Activated T-helper 9 cell treated with anti-CD3 and anti-CD28 coated beads, Interleukin-2, amount 50 U/mL, for 16 hours (primary cell): ENCODE results near the gene KCNK1.
"Not testable (repeated sequence)": the region's sequence is repeated elsewhere in the genome, so short reads cannot be mapped to it uniquely, and the experiment has no call there.

Source experiments
- DNase-seq: peaks from one replicate; pipeline ENCODE4 v3.0.0-alpha.2; 2020; ENCODE audit warnings: low read depth

The KCNK1 gene

DNA sequence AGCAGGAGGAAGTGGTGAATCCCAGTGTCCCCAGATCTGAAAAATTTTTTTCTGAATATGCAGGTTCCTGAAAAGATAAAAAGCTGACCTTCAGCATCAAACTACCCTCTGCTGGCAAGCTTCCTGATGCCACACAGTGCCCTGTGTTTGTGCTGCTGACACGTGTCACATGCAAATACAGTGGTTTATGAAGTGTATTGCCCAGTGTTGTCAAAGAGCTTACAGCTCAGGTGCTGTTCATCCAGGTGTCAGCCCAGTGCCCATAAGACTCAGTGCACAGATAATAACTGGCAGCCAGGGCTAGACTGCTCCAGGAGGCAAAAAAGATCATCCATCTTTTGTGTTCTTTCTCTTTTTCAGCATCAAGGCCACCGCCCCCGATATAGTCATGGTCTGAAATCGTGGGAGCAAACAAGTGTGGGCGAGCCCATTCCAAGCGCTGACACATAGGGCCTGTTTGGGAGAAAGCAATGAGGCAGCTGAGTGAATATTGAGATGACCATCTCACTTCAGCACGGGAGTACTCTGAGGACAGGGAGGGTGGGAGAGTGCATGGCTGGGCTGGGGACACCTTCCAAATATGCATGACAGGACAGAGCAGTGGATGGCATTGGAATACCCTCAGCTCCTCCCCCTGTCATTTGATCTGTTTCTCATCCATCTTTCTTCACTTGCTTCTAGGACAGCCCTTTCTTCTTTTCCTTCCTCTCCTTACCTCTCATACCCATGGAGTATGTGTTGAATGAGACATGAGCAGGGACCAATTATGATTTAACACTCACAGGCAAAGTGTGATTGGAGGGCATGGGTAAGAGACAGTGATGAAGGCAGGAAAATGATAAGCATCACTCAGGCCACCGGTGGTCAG, 6.4 kb upstream of the KCNK1 start:
- DNase-seq, result no peak

- DNase-seq, result no peak
Measured at GRCh38 chr1:233608988-233609387, 4.9 kb upstream of the KCNK1 start.

DNA sequence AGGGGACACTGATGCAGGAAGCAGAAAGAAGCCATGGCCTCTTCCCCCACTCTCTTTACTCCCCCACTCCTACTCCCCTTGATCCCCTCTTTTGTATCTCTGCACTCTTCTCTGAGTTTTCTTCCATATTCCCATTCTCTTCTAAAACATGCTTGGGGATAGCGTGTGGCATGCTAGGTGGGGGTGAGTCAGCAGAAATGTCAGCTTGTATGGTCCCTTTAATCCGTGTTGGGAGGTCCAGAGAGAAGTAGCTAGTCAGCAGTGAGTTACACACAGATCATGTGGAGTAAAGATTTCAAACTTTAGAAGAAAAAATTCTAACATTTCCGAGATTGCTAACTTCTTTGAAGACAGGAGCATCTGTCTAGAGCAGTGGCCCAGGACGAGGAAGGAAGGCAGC, 4.0 kb upstream of the KCNK1 start:
- DNase-seq, result no peak

- DNase-seq, result no peak
Measured at GRCh38 chr1:233610628-233611027, 3.3 kb upstream of the KCNK1 start.

GRCh38 chr1:233611363-233611762, 2.5 kb upstream of the KCNK1 start:
- DNase-seq, result not testable (repeated sequence)

- DNase-seq, result no peak
Measured at GRCh38 chr1:233614173-233614742, 352 bp downstream of the KCNK1 start.

DNA sequence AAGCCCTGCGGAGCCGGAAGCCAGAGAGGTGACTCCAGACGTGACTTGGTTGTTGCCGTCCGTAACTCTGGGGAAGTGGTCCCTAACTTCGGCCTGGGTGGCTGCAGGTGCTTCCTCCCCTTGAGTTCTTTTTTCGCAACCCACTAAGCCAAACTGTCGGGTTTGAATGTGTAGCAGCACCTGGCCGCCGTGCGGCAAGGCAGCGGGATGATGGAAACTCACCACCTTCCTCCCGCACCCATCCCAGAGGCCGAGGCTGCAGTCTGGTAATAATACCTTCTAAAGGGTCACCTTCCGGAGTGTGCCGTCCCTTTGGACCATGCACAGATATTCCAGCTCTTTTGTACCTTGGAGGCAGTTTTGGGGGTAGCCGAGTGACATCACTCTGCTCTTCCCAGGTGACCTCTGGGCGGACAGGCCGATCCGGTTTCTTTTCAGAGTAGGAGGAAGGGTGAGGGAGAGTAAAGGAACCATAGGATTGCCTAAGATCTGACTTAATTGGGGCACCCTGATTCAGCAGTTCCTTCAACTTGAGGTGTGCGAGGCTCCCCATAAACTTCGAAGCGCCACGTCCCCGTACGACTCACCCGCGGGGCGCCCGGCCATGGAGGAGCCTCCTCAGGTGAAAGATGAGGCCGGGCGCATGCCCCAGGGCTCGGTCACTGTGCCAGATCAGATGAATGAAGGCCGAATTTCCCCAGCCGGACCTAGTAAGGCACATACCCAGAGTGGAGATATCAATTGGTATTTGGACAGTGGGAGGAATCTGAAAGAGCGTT, 1.0 kb downstream of the KCNK1 start:
- no peak for DNase-seq

GRCh38 chr1:233615571-233615970, 1.7 kb downstream of the KCNK1 start:
- DNase-seq, result no peak

DNA sequence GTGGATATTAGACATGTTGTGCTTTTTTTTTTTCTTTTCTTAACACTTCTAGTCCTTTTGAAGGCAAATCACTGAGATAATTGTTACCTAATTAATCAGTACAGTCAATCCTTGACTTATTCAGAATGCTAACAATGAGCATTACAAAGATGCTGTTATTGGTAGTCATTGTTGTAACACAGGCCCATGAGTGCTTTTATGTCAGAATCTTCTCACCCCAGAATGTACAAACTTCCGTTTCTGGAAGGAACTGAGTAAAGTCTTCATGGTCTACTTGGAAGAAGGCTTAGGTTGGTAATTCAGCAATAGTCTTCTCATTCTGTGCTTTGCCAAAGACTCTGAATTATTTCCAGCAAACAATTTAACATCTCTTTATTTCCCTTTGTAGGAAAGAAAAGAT, 3.1 kb downstream of the KCNK1 start:
- DNase-seq, result no peak

DNA sequence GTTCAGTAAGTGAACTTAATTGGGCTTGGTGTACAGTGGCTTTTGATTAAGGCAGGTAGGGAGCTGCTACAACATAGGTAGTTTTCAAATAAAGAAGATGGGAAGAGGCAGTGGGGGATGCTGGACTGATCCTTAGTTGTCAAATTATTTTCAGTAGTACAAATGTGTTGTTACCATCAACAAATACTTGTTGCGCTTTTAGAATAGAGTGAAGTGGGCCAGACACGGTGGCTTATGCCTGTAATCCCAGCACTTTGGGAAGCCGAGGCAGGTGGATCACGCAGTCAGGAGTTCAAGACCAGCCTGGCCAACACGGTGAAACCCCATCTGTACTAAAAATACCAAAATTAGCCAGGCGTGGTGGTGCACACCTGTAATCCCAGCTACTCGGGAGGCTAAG, 5.5 kb downstream of the KCNK1 start:
- DNase-seq, result not testable (repeated sequence)

DNA sequence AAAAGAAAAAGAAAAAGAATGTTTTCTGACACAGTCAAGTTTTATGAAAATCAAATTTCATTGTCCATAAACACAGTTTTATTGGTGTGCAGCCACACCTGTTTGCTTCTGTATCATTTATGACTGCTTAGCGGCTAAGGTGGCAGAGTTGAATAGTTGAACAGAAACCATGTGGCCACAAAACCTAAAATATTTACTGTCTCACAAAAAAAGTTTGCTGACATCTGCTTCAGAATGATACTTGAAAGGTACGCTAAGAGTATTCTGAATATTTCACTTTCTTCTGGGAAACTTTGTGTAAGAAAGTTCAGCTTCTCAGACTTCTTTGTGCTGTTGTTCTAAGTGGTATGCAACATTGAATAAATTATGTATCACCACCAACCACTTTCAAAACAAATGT, 6.2 kb downstream of the KCNK1 start:
- no peak for DNase-seq

GRCh38 chr1:233621923-233622322, 8.0 kb downstream of the KCNK1 start:
- no peak for DNase-seq

DNA sequence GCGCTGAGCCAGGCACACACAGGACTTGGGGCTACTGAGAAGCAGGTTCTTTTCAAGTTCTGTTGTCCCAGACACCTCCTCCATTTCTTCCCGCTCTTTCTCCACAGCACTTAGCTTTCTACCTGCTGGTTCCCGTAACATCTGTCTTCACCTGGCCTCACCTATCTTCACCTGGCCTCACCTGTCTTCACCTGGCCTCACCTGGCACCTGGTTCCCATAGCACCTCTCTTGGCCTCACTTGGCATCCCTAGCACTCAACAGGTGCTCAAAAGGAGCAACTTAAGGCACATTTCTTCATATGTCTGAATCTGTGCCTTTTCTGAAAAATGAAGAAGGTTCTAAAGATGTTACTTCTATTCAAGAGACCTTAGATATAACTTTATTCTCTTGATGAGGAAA, 10.4 kb downstream of the KCNK1 start:
- no peak for DNase-seq

- no peak for DNase-seq
Measured at GRCh38 chr1:233625087-233625486, 11.2 kb downstream of the KCNK1 start.

DNA sequence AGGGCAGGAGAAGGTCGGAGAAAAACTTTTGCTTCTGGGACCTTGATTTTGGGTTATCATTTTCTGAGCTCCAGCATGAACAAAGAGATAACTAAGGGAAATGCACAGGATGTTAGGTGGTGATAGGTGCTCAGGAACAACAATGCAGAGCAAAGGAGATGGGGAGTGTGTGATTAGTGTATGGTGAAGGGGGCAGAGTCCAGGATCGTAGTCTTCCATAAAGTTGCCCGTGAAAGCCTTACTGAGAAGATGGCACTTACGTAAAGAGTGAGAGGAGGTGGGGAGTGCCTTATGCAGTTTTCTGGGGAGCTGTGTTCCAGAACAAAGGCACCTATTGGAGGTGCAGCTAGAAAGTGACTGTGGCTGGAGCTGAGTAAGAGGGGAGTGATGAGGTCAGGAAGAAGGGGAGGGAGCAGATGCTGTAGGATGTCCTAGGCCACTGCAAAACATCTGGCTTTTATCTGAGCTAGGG, 11.6 kb downstream of the KCNK1 start:
- DNase-seq, result no peak

DNA sequence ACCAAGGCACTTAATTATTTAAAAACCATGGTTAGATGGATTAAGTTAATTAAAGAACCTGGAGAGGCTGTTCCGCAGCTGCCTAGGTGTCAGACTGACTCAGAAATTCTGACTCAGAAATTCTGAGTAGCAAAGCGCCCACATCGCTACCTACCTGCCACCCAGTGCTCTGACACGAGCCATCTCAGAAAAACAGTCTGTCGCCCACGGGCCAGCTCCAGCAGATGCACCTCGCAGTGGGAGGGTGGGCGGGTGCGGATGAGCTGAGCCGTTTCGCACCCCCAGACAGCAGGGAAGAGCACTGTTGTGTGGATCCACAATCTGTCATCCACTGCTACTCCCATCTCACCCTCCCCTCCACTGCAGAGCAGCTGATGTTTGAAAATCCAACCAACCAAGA, 13.5 kb downstream of the KCNK1 start:
- DNase-seq, result peak; percentile 9

DNA sequence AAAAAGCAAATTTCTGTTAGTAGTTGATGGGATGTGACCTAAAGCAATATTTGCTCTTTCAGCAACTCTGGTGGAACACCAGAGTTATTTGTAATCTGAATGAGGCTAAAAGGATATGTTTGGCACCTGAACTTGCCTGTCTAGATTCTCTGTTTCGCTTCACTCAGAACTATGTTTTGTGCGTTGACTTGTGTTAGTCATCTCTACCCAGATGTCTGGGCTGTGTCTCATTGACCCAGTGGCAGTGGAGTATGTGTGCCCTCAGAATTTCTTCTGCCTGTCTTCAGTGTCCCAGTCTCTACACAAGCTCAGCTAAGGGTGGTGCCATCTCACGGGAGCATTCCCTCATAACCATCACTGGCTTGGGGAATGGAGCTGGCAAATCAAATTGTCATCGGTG, 13.9 kb downstream of the KCNK1 start:
- DNase-seq, result no peak

GRCh38 chr1:233629305-233629935, 15.5 kb downstream of the KCNK1 start:
- no peak for DNase-seq

DNA sequence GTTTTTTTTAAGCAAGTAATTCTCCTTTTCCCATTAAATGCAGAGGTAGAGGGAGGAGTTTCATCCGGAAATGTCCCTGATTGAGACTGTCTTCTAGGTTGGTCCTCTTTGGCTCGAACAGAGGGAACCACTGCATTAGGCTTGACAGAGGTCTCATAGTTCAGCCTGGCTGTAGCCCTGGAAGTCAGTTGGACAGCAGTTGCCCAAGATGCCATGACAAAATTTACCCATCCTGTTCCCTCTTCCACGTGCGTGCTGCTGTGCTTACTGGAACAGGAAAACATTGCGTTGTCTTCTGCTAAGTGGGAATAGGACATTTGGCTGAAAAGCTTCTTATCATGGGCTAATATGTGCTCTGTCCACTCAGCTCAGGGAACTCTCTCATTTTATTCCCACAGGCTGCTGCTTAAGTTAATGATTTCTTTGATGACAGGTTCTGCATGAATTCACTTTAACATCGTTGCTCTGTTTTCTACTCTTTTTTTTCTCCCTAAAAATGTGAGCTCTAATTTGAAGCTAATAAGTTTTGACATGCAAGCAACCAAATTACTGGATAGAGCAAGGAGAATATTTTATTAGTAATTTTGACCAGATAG, 18.0 kb downstream of the KCNK1 start:
- no peak for DNase-seq

DNA sequence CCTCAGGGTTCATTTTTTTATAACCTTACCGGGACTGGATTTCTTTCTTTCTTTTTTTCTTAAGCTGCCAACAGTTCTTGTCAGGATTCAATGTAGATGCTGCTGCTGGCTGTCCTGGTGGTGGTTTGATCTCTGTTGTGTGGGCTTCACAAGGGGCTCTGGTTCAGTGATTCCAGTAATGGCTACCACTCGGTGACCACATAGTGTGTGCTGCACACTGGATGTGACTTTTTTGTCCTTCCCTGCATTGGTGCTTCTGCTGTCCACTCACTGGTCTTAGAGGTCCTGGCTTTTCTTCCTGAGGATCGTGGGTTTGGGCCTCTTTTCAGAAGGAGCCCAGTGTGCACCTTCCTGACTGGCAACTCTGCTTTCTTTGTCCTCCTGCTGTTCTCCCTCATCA, 18.5 kb downstream of the KCNK1 start:
- no peak for DNase-seq

GRCh38 chr1:233635765-233636502, 22.0 kb downstream of the KCNK1 start:
- DNase-seq, result no peak
